ENCODE results near the gene ZC3H12D.

GRCh38 chr6:149471801-149472200 is 13.0 kb downstream of the ZC3H12D start:
- no peak for TF ChIP-seq CTCF (IDR thresholded peaks at IDR 0.05)
- TF ChIP-seq POLR2A (IDR thresholded peaks at IDR 0.05) = no peak

Measured in thyroid gland (tissue), 4 donors.